Chondrocyte (in vitro differentiated cells): ENCODE results near the gene ITGB3. TPM values are rescaled to one million over a fixed set of nuclear protein-coding genes. Genes with fewer than 3 reads are reported as not detected.
A peak's percentile ranks its signal among the peaks of the same experiment; 100 is the strongest.

Experiments used
- DNase-seq: peaks from one replicate; pipeline ENCODE4 v3.0.0; 2021; ENCODE audit warnings: mixed read lengths, low spot score
- H3K27ac Mint-ChIP-seq: one replicate; pipeline ENCODE4 v1.8.0; 2021; ENCODE audit warnings: mild to moderate bottlenecking, moderate library complexity, mixed read lengths; ENCODE audit not compliant: unreplicated experiment
- H3K27me3 Mint-ChIP-seq: 2 replicates; pipeline ENCODE4 v1.8.0; 2021; ENCODE audit warnings: low read depth, mixed read lengths
- H3K36me3 Mint-ChIP-seq: 2 replicates; pipeline ENCODE4 v1.8.0; 2021; ENCODE audit warnings: low read depth, mixed read lengths
- H3K4me1 Mint-ChIP-seq: 2 replicates; pipeline ENCODE4 v1.8.0; 2021; ENCODE audit warnings: low read depth, mild to moderate bottlenecking, mixed read lengths
- H3K4me3 Mint-ChIP-seq: one replicate; pipeline ENCODE4 v1.8.0; 2021; ENCODE audit warnings: mild to moderate bottlenecking, moderate library complexity, mixed read lengths; ENCODE audit not compliant: unreplicated experiment
- H3K9me3 Mint-ChIP-seq: 2 replicates; pipeline ENCODE4 v1.8.0; 2021; ENCODE audit warnings: low read depth, mixed read lengths
- total RNA-seq: library from RNA; stranded (reverse); gene quantifications from 3 replicates; pipeline ENCODE4 v1.2.1, GENCODE V29; 2021
- TF ChIP-seq, protein P1 (sequence below): fragments of 200-600 bp; sonication (generic); IDR thresholded peaks from 2 replicates; pipeline ENCODE4 v1.5.0; 2021; ENCODE audit warnings: antibody characterized with exemption, mild to moderate bottlenecking, moderate library complexity

The ITGB3 gene
- total RNA-seq, 1 donor from 2014 or later: 10.5 TPM

DNA sequence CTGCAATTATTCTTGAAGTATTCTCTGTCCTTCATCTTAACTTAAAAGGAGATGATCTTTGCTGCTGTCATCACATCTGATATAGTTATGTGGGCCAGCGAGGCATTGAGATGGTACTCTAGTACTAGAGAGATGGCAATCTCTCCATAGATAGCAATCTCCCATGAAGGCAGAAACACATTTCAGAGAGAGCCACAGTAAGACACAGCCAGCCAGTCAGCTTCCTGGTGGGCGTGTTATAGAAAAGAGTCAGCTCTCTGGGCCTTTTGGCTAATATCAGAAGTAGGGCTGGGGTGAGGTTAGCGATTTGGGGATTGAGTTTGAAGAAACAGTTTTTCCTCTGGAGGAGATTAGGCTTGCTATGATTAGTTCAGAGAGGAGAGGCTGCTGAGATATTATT lies 47.5 kb downstream of the ITGB3 start:
- TF ChIP-seq, protein P1, sequence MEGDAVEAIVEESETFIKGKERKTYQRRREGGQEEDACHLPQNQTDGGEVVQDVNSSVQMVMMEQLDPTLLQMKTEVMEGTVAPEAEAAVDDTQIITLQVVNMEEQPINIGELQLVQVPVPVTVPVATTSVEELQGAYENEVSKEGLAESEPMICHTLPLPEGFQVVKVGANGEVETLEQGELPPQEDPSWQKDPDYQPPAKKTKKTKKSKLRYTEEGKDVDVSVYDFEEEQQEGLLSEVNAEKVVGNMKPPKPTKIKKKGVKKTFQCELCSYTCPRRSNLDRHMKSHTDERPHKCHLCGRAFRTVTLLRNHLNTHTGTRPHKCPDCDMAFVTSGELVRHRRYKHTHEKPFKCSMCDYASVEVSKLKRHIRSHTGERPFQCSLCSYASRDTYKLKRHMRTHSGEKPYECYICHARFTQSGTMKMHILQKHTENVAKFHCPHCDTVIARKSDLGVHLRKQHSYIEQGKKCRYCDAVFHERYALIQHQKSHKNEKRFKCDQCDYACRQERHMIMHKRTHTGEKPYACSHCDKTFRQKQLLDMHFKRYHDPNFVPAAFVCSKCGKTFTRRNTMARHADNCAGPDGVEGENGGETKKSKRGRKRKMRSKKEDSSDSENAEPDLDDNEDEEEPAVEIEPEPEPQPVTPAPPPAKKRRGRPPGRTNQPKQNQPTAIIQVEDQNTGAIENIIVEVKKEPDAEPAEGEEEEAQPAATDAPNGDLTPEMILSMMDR: no peak
- Mint-ChIP-seq H3K36me3 (peaks cover 14% of the 10 kb centered on the region), H3K4me3 (no peak overlapping the region)

DNA sequence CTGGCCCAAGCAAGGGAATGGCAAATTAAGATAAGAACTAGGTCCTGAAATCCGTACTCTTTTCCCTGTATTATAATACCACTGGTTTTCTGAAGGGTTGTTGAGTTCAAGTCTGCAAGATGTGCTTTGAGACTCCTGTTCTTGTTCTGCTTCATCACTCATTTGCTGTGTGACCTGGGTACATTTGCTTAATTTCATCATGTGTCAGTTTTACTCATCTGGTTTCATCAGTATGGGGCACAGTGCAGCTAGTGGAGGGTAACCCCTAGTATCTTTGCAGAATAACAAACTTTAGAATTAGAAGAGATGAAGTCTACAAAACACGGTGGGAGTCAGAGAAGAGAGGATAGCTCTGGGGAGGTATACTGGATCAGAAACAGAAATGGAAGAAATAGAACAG lies 48.2 kb downstream of the ITGB3 start:
- H3K36me3 Mint-ChIP-seq: peaks cover 14% of the 10 kb centered on the region
- no peak overlapping the region for H3K4me3 Mint-ChIP-seq
- TF ChIP-seq, protein P1: no peak
- no peak for DNase-seq
- no peak overlapping the region for H3K27ac Mint-ChIP-seq
- H3K27me3 Mint-ChIP-seq: no peaks in the 10 kb centered on the region
- H3K4me1 Mint-ChIP-seq: peaks cover 20% of the 10 kb centered on the region
- H3K9me3 Mint-ChIP-seq: peaks cover 10% of the 10 kb centered on the region

More for the DNA sequence above, 47.5 kb downstream of the ITGB3 start:
- Mint-ChIP-seq H3K4me1 (peaks cover 18% of the 10 kb centered on the region), H3K27ac (no peak overlapping the region), H3K9me3 (peaks cover 10% of the 10 kb centered on the region), H3K27me3 (no peaks in the 10 kb centered on the region)
- DNase-seq: no peak

DNA sequence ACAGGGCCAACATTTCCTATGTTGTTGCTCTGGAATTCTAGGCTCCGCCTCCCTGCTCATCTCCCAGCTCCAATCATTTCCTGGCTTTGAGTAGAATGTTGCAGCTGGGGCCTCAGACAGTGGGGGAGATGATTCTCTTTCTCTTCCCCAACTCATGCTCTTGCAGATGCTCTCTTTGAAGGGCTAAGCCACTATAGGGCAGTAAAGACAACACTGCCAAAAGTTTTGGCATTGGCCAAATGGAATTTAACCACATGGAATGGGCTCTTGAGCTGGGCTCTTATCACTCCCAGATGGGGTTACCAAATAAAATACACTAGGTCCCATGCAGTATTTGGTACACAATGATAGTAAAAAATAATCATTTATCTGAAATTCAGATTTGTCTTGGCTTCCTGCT lies 50.6 kb downstream of the ITGB3 start:
- H3K36me3 Mint-ChIP-seq: peaks cover 16% of the 10 kb centered on the region
- H3K9me3 Mint-ChIP-seq: peaks cover 10% of the 10 kb centered on the region
- no peaks in the 10 kb centered on the region for H3K27me3 Mint-ChIP-seq
- H3K4me3 Mint-ChIP-seq: no peak overlapping the region
- H3K4me1 Mint-ChIP-seq: peaks cover 16% of the 10 kb centered on the region
- TF ChIP-seq, protein P1: no peak
- no peak overlapping the region for H3K27ac Mint-ChIP-seq
- no peak for DNase-seq

DNA sequence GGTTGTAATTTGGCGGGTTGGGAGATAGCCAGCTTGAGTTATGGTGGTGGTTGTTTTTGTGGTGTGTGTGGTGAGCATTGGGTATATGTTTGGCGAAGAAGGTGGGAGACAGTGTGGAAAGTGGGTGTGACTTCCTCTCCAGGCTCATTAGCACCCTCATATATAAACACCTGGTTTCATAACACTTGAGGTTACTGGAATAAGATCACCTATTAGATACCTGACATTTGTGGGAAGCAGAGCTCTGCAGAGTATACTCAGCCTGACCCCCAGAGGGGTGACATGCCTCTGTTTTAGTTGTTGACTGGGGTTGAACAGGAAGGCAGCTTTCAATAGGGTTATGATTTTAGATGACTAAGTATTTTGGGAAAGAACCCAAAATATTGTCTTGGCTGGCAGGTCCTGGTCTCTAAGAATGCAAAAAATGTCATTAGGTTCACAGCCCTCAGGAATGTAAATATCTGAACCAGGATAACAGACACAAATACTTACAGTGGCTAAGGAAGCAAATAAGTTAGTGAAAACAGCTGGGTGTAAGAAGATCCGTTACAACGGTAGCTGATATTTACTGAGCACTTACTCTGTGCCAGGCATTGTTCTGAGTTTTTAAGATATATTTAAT lies 51.8 kb downstream of the ITGB3 start:
- Mint-ChIP-seq H3K36me3 (peaks cover 16% of the 10 kb centered on the region), H3K27ac (peak overlapping the region; percentile 35), H3K4me1 (peaks cover 16% of the 10 kb centered on the region), H3K4me3 (no peak overlapping the region), H3K27me3 (no peaks in the 10 kb centered on the region), H3K9me3 (peaks cover 10% of the 10 kb centered on the region)
- TF ChIP-seq, protein P1: no peak
- no peak for DNase-seq

DNA sequence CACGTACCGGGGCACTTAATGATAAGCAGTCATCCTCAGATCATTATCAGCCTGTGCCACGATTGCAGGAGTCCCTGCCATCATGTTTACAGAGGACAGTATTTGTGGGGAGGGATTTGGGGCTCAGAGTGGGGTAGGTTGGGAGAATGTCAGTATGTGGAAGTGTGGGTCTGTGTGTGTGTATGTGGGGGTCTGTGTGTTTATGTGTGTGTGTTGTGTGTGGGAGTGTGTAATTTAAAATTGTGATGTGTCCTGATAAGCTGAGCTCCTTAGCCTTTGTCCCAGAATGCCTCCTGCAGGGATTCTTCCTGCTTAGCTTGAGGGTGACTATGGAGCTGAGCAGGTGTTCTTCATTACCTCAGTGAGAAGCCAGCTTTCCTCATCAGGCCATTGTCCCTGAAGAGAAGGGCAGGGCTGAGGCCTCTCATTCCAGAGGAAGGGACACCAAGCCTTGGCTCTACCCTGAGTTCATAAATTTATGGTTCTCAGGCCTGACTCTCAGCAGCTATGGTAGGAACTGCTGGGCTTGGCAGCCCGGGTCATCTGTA lies 56.6 kb downstream of the ITGB3 start:
- H3K27ac Mint-ChIP-seq: no peak overlapping the region
- no peaks in the 10 kb centered on the region for H3K9me3 Mint-ChIP-seq
- H3K36me3 Mint-ChIP-seq: peaks cover 2% of the 10 kb centered on the region
- DNase-seq: no peak
- no peaks in the 10 kb centered on the region for H3K27me3 Mint-ChIP-seq
- H3K4me1 Mint-ChIP-seq: peaks cover 24% of the 10 kb centered on the region
- H3K4me3 Mint-ChIP-seq: no peak overlapping the region
- TF ChIP-seq, protein P1: no peak
